Stimulated activated naive B cell treated with anti-CD40 and anti-IgM and Interleukin-4, amounts not matched to agents 10 μg/mL and 1 μg/mL and 100 μg/mL, for 72 hours (primary cell): ENCODE results near the gene FCRLA.
"Not testable (repeated sequence)": the region's sequence is repeated elsewhere in the genome, so short reads cannot be mapped to it uniquely, and the experiment has no call there.

Experiments used
- ATAC-seq, 2 donors: fragments of 150-1000 bp; cut with Tn5 transposase; replicated peaks; 2 replicates each; pipeline ENCODE4 v1.10.0; 2021; ENCODE audit warnings: moderate library complexity in 1 of 2
- DNase-seq: peaks from one replicate; pipeline ENCODE4 v3.0.0; 2021
- H3K27ac Mint-ChIP-seq: one replicate; pipeline ENCODE4 v1.8.0; 2022; ENCODE audit warnings: mild to moderate bottlenecking, mixed read lengths
- H3K27me3 Mint-ChIP-seq, 2 donors: one replicate each; pipeline ENCODE4 v1.8.0; 2022; ENCODE audit warnings: mixed read lengths in 2 of 2
- H3K36me3 Mint-ChIP-seq, 2 donors: one replicate each; pipeline ENCODE4 v1.8.0; 2022; ENCODE audit warnings: mixed read lengths in 2 of 2, mild to moderate bottlenecking in 1 of 2
- H3K4me1 Mint-ChIP-seq, 2 donors: one replicate each; pipeline ENCODE4 v1.8.0; 2022; ENCODE audit warnings: mixed read lengths in 2 of 2, mild to moderate bottlenecking in 1 of 2
- H3K4me3 Mint-ChIP-seq, 2 donors: one replicate each; pipeline ENCODE4 v1.8.0; 2022; ENCODE audit warnings: mild to moderate bottlenecking in 2 of 2, mixed read lengths in 2 of 2, moderate library complexity in 1 of 2
- H3K9me3 Mint-ChIP-seq, 2 donors: one replicate each; pipeline ENCODE4 v1.8.0; 2022; ENCODE audit warnings: mixed read lengths in 2 of 2, mild to moderate bottlenecking in 1 of 2

The FCRLA gene

GRCh38 chr1:161720956-161721737 is 14.1 kb downstream of the FCRLA start, which contains the start of gene FCRLB:
Gene FCRLB, plus strand, starts transcription at chr1:161721544. Its CDS starts 1,129 bp downstream, at chr1:161722673.
- Mint-ChIP-seq H3K36me3 (peaks cover 0 to 2% of the 10 kb centered on the region in 2 donors), H3K4me3 (peak within 1 kb of the TSS; percentile 6 to 46), H3K4me1 (peaks cover 51 to 85% of the 10 kb centered on the region in 2 donors), H3K27ac (peak within 1 kb of the TSS; percentile 16), H3K27me3 (no peaks in the 10 kb centered on the region), H3K9me3 (no peaks in the 10 kb centered on the region)
- ATAC-seq (no peak), DNase-seq (no peak)

GRCh38 chr1:161721738-161722343 is 14.8 kb downstream of the FCRLA start:
- DNase-seq (no peak), ATAC-seq (peak; percentile 33 to 40)
- Mint-ChIP-seq H3K9me3 (no peaks in the 10 kb centered on the region), H3K36me3 (peaks cover 0 to 2% of the 10 kb centered on the region in 2 donors), H3K27ac (peak overlapping the region; percentile 16), H3K4me3 (peak overlapping the region; percentile 6 to 46), H3K27me3 (no peaks in the 10 kb centered on the region), H3K4me1 (peaks cover 52 to 84% of the 10 kb centered on the region in 2 donors)

GRCh38 chr1:161722406-161722805 is 15.4 kb downstream of the FCRLA start:
- DNase-seq: no peak
- Mint-ChIP-seq H3K36me3 (peaks cover 0 to 2% of the 10 kb centered on the region in 2 donors), H3K4me1 (peaks cover 46 to 80% of the 10 kb centered on the region in 2 donors), H3K4me3 (no peak overlapping the region), H3K27me3 (no peaks in the 10 kb centered on the region), H3K9me3 (no peaks in the 10 kb centered on the region), H3K27ac (no peak overlapping the region)
- no peak for ATAC-seq

- peaks cover 48 to 82% of the 10 kb centered on the region in 2 donors for H3K4me1 Mint-ChIP-seq
- no peaks in the 10 kb centered on the region for H3K27me3 Mint-ChIP-seq
- H3K4me3 Mint-ChIP-seq: no peak overlapping the region
Observed at GRCh38 chr1:161723459-161724141, 16.6 kb downstream of the FCRLA start.

GRCh38 chr1:161725258-161725907 is 18.4 kb downstream of the FCRLA start:
- peak overlapping the region; percentile 87 to 98 for H3K4me3 Mint-ChIP-seq
- peaks cover 48 to 82% of the 10 kb centered on the region in 2 donors for H3K4me1 Mint-ChIP-seq
- H3K36me3 Mint-ChIP-seq, ATAC-seq, DNase-seq, H3K27me3 Mint-ChIP-seq, H3K9me3 Mint-ChIP-seq, H3K27ac Mint-ChIP-seq: not testable (repeated sequence)

More at GRCh38 chr1:161723459-161724141, 16.6 kb downstream of the FCRLA start:
- no peak for ATAC-seq
- DNase-seq: no peak
- Mint-ChIP-seq H3K27ac (no peak overlapping the region), H3K36me3 (peaks cover 0 to 2% of the 10 kb centered on the region in 2 donors), H3K9me3 (no peaks in the 10 kb centered on the region)

- Mint-ChIP-seq H3K36me3 (peaks cover 0 to 2% of the 10 kb centered on the region in 2 donors), H3K27ac (peak overlapping the region; percentile 80)
Observed at GRCh38 chr1:161725908-161726472, 19.0 kb downstream of the FCRLA start.

GRCh38 chr1:161726473-161727255 is 19.6 kb downstream of the FCRLA start:
- Mint-ChIP-seq H3K4me1 (peaks cover 44 to 72% of the 10 kb centered on the region in 2 donors), H3K4me3 (peak overlapping the region; percentile 87 to 98), H3K27ac (peak overlapping the region; percentile 90), H3K27me3 (no peaks in the 10 kb centered on the region), H3K9me3 (no peaks in the 10 kb centered on the region), H3K36me3 (peaks cover 0 to 2% of the 10 kb centered on the region in 2 donors)
- DNase-seq (no peak), ATAC-seq (peak; percentile 56 to 68)

More at GRCh38 chr1:161725908-161726472, 19.0 kb downstream of the FCRLA start:
- peaks cover 48 to 79% of the 10 kb centered on the region in 2 donors for H3K4me1 Mint-ChIP-seq
- no peaks in the 10 kb centered on the region for H3K27me3 Mint-ChIP-seq
- peak overlapping the region; percentile 87 to 98 for H3K4me3 Mint-ChIP-seq
- ATAC-seq (peak; percentile 33 to 37), DNase-seq (no peak)
- H3K9me3 Mint-ChIP-seq: no peaks in the 10 kb centered on the region

- H3K4me3 Mint-ChIP-seq: peak overlapping the region; percentile 87 to 98
- ATAC-seq (peak; percentile 10 to 13), DNase-seq (no peak)
- no peaks in the 10 kb centered on the region for H3K27me3 Mint-ChIP-seq
- peaks cover 37 to 65% of the 10 kb centered on the region in 2 donors for H3K4me1 Mint-ChIP-seq
- H3K27ac Mint-ChIP-seq: peak overlapping the region; percentile 90
- no peaks in the 10 kb centered on the region for H3K9me3 Mint-ChIP-seq
- no peaks in the 10 kb centered on the region for H3K36me3 Mint-ChIP-seq
Observed at GRCh38 chr1:161727256-161727924, 20.4 kb downstream of the FCRLA start.

GRCh38 chr1:161728376-161729226 is 21.6 kb downstream of the FCRLA start:
- no peaks in the 10 kb centered on the region for H3K9me3 Mint-ChIP-seq

GRCh38 chr1:161730050-161730564 is 23.1 kb downstream of the FCRLA start:
- DNase-seq (no peak), ATAC-seq (no peak)
- H3K9me3 Mint-ChIP-seq: no peaks in the 10 kb centered on the region
- H3K36me3 Mint-ChIP-seq: no peaks in the 10 kb centered on the region
- peaks cover 31 to 43% of the 10 kb centered on the region in 2 donors for H3K4me1 Mint-ChIP-seq
- no peak overlapping the region for H3K4me3 Mint-ChIP-seq
- no peaks in the 10 kb centered on the region for H3K27me3 Mint-ChIP-seq
- H3K27ac Mint-ChIP-seq: peak overlapping the region; percentile 31

More at GRCh38 chr1:161728376-161729226, 21.6 kb downstream of the FCRLA start:
- peak in 1 of 2 donors; percentile 14 for ATAC-seq
- H3K4me3 Mint-ChIP-seq: no peak overlapping the region
- no peak for DNase-seq
- H3K36me3 Mint-ChIP-seq: no peaks in the 10 kb centered on the region
- H3K4me1 Mint-ChIP-seq: peaks cover 35 to 52% of the 10 kb centered on the region in 2 donors
- H3K27me3 Mint-ChIP-seq: no peaks in the 10 kb centered on the region
- H3K27ac Mint-ChIP-seq: peak overlapping the region; percentile 20

GRCh38 chr1:161731241-161731640 is 24.2 kb downstream of the FCRLA start:
- no peaks in the 10 kb centered on the region for H3K27me3 Mint-ChIP-seq

More at GRCh38 chr1:161731241-161731640, 24.2 kb downstream of the FCRLA start:
- DNase-seq: no peak
- Mint-ChIP-seq H3K27ac (no peak overlapping the region), H3K9me3 (no peaks in the 10 kb centered on the region), H3K4me3 (no peak overlapping the region), H3K36me3 (no peaks in the 10 kb centered on the region), H3K4me1 (peaks cover 26 to 43% of the 10 kb centered on the region in 2 donors)
- ATAC-seq: no peak
